GDM1 (cell line): ENCODE data around the gene RIN3.

Experiments
- DNase-seq: peaks from one replicate; lab custom pipeline; 2025; lab: John Stamatoyannopoulos, UW

The RIN3 gene

DNA sequence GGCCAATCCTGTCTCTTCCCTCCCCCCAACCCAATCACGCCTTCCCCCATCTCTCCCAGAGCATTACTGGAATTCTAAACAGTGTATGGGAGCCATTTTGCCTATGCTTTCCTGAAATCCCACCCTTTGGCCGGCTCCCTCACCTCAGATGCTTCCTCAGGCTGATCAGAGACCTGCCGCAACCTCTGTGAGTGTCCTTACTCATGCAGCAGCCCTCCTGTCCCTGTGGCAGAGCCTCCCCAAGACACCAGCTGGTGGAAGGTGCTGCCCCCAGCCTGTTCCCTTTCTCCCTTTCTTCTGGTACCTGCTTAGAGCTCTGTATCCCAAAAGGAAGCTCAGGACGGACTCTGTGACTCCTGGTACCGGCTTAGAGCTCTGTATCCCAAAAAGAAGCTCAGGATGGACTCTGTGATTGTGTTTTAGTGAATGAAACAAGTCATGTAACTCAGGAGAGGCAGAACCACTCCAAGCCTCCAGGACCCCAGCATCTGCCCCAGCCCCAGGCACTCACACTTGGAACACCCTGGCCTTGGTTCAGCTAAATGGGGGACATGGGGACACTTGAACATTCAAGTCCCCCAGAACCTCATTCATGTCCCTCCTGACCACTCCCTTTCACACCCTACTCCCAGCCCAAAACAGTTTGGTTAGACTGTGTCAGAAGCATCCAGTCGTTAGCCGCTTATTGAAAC lies 29.3 kb upstream of the RIN3 start:
- DNase-seq: no peak

DNA sequence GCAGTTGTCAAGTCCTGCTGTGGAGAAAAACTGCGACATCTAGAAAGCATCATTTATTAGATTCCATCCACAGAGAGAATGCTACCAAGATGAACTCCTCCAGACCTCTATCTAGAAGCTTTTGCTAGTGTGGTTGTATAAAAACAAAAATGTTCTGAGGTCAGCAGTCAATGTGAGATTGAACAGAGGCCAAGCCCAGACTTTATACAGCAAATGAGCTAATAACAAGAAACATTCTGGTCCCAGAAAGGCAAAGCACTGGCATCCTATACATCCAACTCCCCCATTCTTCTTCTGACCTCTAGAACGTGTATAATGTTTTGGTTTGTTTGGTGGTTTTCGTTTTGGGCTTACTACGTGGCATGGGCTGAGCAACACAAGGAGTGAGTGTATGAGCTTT lies 26.7 kb upstream of the RIN3 start:
- DNase-seq: no peak

DNA sequence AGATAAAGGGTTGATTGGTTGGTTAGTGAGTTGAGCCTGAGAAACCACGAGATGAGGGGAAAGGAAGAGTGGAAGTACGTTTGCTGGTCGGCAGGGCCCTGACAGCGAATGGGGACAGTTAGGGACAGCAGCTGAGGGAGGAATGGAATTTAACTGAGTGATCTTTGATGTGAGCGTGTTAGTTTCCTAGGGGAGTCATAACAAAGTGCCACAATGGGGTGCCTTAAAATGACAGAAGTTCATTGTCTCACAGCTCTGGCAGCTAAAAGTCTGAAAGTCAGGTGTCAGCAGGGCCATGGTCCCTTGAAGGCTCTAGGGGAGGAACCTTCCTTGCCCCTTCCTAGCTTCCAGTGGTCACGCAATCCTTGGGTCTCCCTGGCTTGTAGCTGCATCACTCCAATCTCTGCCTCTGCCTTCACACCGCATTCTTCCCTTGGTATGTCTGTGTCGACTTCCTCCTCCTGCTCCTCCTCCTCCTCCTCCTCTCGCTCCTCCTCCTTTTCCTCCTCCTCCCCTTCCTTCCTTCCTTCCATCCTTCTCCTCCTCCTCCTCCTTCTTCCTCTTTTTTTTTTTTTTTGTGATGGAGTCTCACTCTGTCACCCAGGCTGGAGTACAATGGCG lies 26.0 kb upstream of the RIN3 start:
- DNase-seq: peak; percentile 12

DNA sequence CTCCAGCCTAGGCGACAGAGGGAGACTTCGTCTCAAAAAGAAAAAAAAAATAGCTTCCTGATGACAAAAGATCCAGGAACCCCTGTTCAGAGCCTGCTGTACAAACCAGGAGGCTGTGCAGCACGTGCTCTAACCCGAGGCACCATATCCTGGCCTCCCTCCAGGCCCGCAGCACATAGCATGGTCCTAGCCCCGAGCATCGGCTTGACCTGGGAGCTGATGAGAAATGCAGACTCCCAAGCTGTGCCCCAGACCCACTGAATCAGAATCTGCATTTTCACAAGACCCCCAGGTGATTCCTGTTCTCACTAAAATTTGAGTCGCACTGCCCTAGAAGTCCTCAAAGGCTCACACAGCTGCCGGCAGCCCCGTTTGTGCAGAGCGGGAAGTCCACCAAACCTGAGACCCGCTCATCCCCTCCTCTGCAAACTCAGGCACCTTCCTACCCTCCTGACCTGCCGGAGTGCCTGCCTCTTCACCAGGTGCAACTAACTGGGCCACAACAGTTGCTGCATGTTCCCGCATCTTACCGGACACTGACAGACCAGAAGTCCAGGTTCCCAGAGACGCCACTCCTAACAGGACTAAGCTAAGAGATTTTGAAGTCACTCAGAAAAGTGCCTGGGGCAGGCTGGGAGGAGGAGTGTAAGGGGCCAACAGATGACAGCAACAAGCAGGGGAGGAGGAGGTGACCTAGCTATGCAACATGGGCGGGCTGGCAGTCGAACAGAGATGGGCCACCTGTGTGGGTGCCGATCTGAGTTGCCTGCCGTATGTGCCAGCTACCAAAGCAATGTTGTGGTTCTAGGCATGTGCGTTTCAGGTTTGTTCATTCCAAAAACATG lies 24.0 kb upstream of the RIN3 start:
- DNase-seq: no peak

DNA sequence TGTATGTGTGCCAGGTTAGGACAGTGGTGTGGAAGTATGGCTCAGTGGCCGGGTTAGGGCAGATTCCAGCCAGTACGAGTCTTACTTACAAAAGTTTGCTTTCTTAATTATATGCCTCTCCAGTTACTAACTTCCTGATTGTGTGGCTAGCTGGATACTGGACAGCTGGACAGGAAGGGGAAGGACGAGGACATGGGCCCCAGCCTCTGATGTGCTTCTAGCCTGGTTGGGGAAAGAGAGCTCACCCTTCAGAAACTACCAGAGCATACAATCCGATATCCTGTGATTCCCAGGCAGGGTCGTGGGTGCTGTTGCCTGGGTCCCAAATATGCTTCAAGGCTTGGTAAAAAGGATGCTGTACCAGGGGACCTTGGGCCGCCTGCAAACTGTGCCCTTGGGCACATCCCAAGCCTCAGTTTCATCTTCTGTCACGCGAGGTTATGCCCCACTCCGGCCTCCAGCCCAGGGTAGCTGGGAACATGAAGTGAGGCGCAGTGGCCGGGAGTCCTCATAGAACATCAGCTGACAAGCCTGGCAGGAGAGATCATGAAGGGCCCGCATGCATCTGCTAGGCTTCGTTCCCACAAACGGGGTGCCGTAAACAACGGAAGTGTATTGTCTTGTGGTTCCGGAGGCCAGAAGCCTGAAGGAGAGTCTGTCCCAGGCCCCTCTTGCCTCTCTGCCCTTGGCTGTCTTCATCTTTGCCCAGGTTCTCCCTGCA lies 23.2 kb upstream of the RIN3 start:
- no peak for DNase-seq

DNA sequence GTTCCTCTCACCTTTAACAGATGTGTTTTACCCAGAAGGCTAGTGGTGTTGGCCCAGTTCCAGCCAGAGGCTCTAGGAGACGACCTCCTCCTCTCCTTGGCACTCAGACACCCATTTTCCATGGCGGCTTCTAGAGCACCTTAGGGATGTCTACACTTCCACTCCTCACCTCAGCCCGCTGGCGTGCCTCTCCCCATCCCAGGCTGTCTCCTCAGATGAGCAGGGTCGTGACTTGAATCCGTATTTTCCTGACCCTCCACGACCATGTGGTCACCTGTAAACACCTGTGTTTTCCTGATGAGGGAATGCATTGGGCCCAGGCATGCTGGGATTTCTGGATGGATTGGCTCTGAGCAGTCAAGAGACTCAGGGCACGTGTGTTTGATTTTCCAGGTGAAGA lies 21.8 kb upstream of the RIN3 start:
- DNase-seq: no peak

DNA sequence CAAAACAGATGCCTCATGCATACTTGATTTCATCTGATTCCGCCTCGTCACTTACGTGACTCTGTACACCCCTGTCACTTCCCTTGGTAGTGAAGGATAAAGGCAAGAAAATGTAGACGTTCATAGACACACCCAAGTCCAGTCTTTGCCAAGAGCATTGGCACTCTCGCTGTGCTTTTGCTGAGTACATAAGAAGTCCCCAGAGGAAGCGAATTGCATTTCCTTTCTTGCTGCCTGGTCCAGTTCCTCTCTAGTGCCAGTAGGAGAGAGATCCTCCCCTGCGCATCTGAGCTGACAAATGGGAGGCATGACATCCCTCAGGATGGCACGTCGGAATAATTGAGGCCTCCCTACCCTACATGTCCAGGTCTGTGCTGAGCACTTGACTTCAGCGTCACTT lies 21.3 kb upstream of the RIN3 start:
- no peak for DNase-seq

DNA sequence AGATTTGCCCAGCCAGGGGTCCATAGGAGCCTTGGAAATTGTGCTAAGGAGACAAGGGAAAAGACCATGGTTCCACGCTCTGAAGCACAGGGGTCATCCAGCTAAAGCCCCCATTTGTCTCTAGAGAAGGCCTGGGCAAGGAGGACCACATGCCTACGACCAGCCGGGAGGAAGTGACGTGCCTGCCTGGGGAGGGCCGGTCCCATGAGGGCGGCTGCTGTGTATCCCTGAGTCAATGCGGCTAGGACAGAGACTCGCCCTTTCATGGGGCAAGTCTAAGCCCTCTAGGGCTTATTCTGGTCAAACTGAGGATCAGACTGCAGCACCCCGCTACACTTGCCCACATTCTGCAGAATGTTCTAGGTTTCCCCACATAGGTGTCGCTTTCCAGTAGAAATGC lies 20.6 kb upstream of the RIN3 start:
- DNase-seq: no peak

DNA sequence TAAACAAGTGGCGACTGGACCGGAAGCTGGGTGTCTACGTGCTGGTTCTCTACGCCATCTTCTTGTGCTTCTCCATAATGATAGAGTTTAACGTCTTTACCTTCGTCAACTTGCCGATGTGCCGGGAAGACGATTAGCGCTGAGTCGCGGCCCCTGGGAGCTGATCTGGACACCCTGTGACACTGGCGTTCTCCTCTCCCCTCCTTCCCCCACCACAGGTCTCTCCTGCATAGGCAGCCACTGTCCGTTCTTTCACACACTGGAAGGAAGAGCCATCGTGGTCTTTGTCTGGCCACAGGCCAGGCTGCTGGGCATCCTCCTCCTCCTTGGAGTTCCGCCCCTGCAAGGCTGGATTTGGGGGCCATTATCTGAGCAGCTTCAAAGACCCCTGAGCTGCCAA lies 20.1 kb upstream of the RIN3 start:
- no peak for DNase-seq

DNA sequence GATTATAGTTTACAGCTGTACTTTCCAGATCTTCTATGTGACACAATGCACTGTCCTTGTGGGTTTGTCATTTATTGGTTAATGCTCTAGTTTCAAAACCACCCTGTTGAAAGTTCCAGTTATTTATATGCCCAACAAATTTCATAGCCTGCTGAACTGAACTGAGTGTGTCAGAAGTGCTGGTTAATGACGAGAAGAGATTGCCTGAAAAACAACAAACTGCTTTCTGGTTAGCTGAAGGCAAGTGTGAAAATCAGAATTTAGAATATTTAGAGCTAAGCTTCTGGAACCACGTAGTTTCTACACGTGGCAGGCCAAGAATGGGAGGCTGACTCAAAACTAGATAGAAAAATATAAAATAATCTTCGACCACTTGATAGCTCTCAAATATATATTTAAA lies 19.1 kb upstream of the RIN3 start:
- no peak for DNase-seq

DNA sequence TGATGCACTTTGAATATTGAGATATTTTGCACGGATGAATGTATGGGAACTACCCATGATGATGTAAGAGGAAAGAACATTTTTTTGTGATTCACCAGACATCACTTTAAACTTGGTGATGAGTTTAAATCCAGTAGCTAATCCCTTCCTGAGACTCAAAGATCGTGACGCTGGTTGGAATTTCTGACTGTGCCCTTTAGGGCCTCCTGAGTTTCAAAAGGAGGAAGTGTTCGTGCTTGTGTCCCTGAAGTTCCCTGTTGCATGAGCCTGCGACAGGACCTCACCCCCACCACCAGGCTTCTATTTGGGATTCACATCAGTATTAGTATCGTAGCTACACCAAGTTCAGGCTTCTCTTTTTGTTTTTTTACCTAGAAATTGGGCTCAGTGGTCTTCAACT lies 18.6 kb upstream of the RIN3 start:
- DNase-seq: no peak

DNA sequence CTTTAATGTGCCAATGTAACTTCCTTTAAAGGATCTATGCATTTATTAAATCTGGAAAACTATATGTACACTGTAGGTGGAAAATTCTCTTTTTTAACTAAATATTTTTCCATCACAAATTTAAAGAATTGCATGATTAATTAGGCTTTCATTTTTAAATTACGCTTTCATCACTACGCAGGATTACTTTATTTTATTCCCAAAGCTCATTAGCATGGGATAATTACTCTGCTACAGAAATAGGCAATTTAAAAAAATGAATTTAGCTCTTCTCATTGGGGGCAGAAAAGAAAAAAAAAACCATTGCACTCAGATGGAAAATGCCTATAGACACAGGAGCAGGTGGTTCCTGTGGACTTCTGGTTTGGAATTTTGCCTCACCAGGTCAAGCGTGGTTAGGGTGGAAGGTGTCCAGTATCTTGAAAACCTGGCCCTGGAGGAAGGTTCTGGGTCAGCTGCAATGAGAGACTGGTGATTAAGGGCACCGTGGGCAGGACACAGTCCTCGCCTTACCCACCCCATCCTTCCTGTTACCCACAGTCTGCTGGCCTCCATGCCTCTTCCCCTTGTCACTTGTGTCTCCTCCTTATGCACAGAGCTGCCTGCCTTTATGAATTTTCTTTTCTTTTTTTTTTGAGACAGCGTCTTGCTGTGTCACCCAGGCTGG lies 17.3 kb upstream of the RIN3 start:
- DNase-seq: peak; percentile 21

DNA sequence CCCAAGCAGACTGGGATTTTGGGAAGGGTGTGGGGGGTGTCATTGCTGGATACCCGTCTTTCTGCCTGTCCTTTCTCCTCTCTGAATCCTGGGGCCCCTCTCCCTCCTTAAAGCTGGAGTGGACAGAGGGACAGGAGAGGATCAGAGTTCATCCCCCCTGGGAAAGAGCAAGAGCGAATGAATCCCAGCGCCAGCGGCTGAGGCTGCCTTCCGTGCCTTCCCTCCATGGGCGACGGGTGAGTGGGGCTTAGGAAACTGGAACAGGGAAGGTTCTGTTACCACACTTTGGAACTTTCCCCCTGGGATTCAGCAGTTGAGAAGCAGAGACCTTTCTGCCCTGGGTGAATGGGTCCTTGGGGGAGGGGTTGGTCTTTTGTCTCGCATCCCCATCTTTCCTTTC lies 16.2 kb upstream of the RIN3 start:
- no peak for DNase-seq

DNA sequence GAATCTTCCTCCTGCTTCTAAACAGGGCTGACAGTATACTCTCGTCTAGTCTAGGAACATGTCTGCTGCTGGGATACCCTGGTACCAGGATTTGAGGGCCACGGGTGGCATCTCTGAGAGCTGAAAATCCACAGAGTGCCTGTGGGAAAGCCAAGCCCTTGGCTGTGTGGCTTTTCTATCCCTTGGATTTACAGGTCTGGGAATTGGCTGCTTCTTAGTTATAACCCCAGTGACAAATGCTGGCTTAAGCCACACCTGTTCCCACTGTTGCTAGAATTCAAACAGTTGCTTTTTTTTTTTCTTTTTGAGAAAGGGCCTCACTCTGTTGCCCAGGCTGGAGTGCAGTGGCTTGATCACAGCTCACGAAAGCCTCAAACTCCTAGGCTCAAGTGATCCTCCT lies 14.3 kb upstream of the RIN3 start:
- DNase-seq: no peak

DNA sequence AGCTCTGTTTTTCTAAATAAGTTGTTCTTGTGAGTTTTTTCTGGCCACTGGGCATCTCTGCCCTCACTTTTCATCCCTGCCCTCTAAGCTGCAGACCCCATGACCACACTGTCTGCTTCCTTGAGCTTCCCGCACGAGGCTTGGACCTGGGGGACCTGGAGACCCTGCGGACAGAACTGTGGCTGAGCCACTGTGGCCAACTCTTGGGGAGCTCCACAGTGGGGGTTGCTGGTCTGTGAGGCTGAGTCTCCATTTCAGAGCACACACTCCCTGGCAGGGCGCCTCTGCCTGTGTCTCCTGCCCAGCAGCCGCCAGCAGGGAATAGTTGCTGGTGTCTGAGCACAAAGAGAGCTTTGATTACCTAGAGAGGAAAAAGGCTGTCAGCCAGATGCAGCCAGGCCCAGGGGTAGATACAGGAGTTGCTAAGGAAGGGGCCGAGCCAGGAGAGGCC lies 13.1 kb upstream of the RIN3 start:
- no peak for DNase-seq

DNA sequence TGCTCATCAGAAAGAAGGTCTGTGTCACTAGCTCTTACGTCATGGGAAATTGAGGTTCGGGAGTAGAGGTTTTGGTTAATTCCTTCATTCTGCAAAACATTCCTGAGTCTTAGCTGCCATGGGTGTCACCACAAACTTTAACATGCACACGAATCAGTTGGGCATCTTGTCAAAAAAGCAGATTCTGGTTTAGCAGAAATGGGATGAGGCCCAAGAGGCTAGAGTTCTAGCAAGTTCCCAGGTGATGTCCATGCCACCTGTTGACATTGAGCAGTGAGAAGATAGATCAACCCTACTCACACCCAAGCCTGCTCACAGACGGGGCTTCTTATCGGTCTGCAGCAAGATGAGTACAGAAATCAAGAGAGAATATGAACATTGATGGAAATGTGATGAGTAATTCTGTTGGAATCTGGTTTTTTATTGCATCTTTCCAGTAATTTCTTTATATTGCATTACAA lies 11.7 kb upstream of the RIN3 start:
- no peak for DNase-seq

DNA sequence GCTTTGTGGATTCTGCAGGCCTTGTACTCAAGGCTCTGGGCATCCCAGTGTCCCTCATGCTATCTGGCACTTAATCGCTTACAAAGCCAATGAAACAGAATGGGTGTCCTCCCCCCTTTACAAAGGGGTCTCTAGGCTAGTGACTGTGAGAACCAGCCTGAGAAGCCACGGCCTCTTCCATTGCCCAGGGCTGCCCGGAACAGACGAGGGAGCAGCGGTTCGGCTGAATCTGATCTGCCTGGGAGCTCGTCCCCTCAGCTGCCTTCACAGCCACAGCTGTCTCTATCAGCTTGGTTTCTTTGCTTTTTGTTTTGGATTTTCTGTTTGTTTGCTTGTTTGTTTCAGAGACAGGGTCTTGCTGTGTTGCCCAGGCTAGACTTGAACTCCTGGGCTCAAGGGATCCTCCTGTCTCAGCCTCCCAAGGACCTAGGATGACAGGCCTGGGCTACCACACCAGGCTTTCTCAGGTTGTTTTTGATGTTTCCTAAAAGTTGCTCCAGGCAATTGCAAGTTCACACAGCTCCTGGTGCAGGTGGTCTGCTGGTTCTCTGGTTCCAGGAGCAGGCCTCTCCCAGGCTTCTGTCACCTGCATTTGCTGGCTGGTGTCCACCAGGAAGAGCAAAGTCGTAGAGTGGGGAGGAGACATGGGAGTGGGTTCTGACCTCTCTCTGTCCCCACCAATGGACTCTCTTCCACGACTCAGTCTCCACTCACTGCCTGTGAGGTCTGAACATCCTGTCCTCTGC lies 10.9 kb upstream of the RIN3 start:
- DNase-seq: no peak

DNA sequence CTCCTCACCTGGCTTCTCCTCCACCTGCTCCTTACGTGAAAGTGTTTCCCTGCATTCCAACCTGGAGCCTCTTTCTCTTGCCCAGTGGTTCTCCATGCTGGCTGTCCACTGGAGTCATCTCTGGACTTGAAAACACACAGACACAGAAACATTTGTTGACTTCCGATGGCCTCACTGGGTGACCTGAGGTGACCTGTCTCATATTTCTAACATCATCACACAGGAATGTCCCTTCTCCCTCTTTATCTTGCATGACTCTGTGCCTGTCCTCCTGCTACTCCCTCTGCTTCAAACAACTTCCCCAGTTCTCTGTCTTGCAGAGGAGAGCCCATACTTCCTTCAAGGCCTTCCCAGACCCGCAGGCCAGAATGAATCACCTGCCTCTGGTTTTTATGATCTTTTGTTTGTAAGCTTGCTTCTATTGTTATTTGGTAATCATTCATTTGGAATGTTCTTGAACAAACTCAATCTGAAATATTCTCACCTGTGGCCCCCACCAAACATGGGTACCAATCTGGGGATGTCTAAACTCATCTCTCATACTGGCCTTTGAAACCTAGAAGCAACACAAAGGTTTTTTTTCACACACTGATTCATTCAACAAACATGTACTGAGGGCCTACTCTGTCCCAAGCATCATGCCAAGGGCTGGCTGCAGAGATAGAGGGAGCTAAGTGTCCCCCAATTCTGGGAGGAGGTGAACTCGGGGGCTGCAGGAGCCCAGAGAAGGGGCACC lies 9.7 kb upstream of the RIN3 start:
- no peak for DNase-seq

DNA sequence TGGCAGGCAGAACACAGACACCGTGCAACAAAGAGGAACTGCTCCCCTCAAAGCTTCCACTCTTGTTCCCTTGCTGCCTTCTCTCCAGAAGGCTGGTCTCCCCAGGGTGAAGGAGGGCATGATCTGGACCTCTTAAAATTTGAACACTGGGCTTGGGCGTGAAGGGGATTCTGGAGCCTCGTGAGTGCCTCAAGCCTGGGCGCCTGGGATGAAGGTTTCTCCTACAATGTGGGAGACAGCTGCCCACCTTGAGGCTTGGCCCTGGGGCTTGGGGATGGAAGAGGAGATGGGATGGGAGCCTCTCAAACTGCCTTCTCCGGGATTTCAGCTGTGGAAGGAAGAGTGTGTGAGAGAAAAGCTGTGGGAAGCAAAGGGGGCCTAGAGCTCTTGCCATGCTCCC lies 7.8 kb upstream of the RIN3 start:
- no peak for DNase-seq

DNA sequence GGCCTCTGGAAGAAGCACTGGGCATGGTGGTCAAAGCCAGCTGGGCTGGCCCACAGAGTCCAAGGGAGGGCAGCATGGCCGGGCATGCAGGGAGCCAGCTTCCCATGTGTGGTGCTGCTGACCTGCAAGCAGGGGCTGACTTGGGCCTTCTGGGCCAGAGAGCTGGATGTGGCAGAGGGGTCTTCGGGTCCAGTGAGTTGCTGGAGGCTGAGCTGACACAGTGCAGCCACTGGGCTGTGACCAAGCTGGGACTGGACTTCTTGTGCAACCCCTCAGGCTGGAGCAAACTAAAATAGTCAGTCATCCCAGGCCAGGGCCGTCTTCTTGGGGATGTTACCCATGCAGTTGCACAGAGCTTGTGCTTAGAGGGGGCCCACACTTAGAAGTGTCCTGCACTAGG lies 7.3 kb upstream of the RIN3 start:
- no peak for DNase-seq
